WTC11 (cell line): Measurements from ENCODE around the gene KCTD1. TPM values are rescaled to one million over a fixed set of nuclear protein-coding genes. Genes with fewer than 3 reads are reported as not detected.

ENCODE experiments used
- ATAC-seq: fragments of 200-7000 bp; cut with Tn5 transposase; 2 replicates; pipeline ENCODE4 v1.10.0; 2021; ENCODE audit warnings: mild to moderate bottlenecking, moderate library complexity
- CTCF ChIA-PET: fragments of 300-600 bp; sonication (Branson Sonifier 250); formaldehyde crosslinking; loops from one replicate; lab custom pipeline; 2021; ENCODE audit warnings: antibody characterized with exemption; lab: Charles Lee
- POLR2A ChIA-PET: fragments of 350-600 bp; sonication (Branson Sonifier 250); formaldehyde crosslinking; loops from one replicate; lab custom pipeline; 2021; ENCODE audit warnings: antibody characterized with exemption; lab: Charles Lee
- DNase-seq: peaks from one replicate; pipeline ENCODE4 v3.0.0; 2021; ENCODE audit warnings: low spot score
- H3K27ac Mint-ChIP-seq: 2 replicates; pipeline ENCODE4 v1.8.0; 2021; ENCODE audit warnings: mixed read lengths
- H3K27me3 Mint-ChIP-seq: 2 replicates; pipeline ENCODE4 v1.8.0; 2021; ENCODE audit warnings: low read depth, mild to moderate bottlenecking, moderate library complexity, mixed read lengths
- H3K36me3 Mint-ChIP-seq: 2 replicates; pipeline ENCODE4 v1.8.0; 2021; ENCODE audit warnings: mixed read lengths
- H3K4me1 Mint-ChIP-seq: 2 replicates; pipeline ENCODE4 v1.8.0; 2022; ENCODE audit warnings: mixed read lengths
- H3K4me3 Mint-ChIP-seq: 2 replicates; pipeline ENCODE4 v1.8.0; 2021; ENCODE audit warnings: mild to moderate bottlenecking, moderate library complexity, mixed read lengths
- H3K9me3 Mint-ChIP-seq: 2 replicates; pipeline ENCODE4 v1.8.0; 2021; ENCODE audit warnings: mixed read lengths
- ARID4B ChIP-seq: sonication (generic); formaldehyde crosslinking; IDR thresholded peaks from 2 replicates; pipeline ENCODE4 v1.8.0; 2023; ENCODE audit warnings: missing genetic modification reagents, mild to moderate bottlenecking, borderline replicate concordance
- ATF1 ChIP-seq: sonication (generic); formaldehyde crosslinking; IDR thresholded peaks from 2 replicates; pipeline ENCODE4 v1.8.1; 2023; ENCODE audit warnings: mild to moderate bottlenecking, moderate library complexity, missing genetic modification reagents
- CTCF ChIP-seq: fragments of 200-600 bp; IDR thresholded peaks from 2 replicates; pipeline ENCODE4 v1.8.0; 2022; ENCODE audit warnings: antibody characterized with exemption
- E2F4 ChIP-seq: sonication (generic); formaldehyde crosslinking; IDR thresholded peaks from 2 replicates; pipeline ENCODE4 v1.8.1; 2022; ENCODE audit warnings: low read depth, mild to moderate bottlenecking, moderate library complexity, missing genetic modification reagents, borderline replicate concordance
- ELF4 ChIP-seq: sonication (generic); formaldehyde crosslinking; IDR thresholded peaks from 2 replicates; pipeline ENCODE4 v1.8.1; 2022; ENCODE audit warnings: low read depth, mild to moderate bottlenecking, moderate library complexity, missing genetic modification reagents
- FOXK1 ChIP-seq: sonication (generic); formaldehyde crosslinking; IDR thresholded peaks from 2 replicates; pipeline ENCODE4 v1.8.0; 2022; ENCODE audit warnings: mild to moderate bottlenecking, moderate library complexity, missing genetic modification reagents
- GRHL2 ChIP-seq: fragments of 250-450 bp; sonication (Bioruptor Pico); IDR thresholded peaks from 2 replicates; pipeline ENCODE4 v1.8.0; 2022; ENCODE audit warnings: mild to moderate bottlenecking, moderate library complexity; ENCODE audit not compliant: insufficient replicate concordance, severe bottlenecking
- GTF2I ChIP-seq: fragments of 250-450 bp; sonication (Bioruptor Pico); conservative IDR thresholded peaks from 2 replicates; pipeline ENCODE4 v1.4.0; 2021; ENCODE audit warnings: mild to moderate bottlenecking
- HMGA2 ChIP-seq: fragments of 250-450 bp; sonication (Bioruptor Pico); IDR thresholded peaks from 2 replicates; pipeline ENCODE4 v1.4.0; 2021; ENCODE audit warnings: mild to moderate bottlenecking, moderate library complexity
- KAT7 ChIP-seq: sonication (generic); formaldehyde crosslinking; IDR thresholded peaks from 2 replicates; pipeline ENCODE4 v1.8.1; 2023; ENCODE audit warnings: missing genetic modification reagents, mild to moderate bottlenecking, borderline replicate concordance
- NR1H2 ChIP-seq: sonication (generic); formaldehyde crosslinking; IDR thresholded peaks from 2 replicates; pipeline ENCODE4 v1.9.0; 2021; ENCODE audit warnings: mild to moderate bottlenecking, moderate library complexity, missing genetic modification reagents
- PREB ChIP-seq: sonication (generic); formaldehyde crosslinking; IDR thresholded peaks from 2 replicates; pipeline ENCODE4 v1.8.1; 2022; ENCODE audit warnings: mild to moderate bottlenecking, missing genetic modification reagents, moderate library complexity, borderline replicate concordance
- ZNF416 ChIP-seq: fragments of 250-450 bp; sonication (Bioruptor Pico); IDR thresholded peaks from 2 replicates; pipeline ENCODE4 v1.9.0; 2021; ENCODE audit warnings: mild to moderate bottlenecking, inconsistent platforms
- ZNF425 ChIP-seq: fragments of 250-450 bp; sonication (Bioruptor Pico); conservative IDR thresholded peaks from 2 replicates; pipeline ENCODE4 v1.9.0; 2021; ENCODE audit warnings: mild to moderate bottlenecking
- ZNF512 ChIP-seq: sonication (generic); formaldehyde crosslinking; IDR thresholded peaks from 2 replicates; pipeline ENCODE4 v1.8.1; 2022; ENCODE audit warnings: missing genetic modification reagents, borderline replicate concordance
- ZNF671 ChIP-seq: fragments of 250-450 bp; sonication (Bioruptor Pico); IDR thresholded peaks from 2 replicates; pipeline ENCODE4 v1.8.0; 2021; ENCODE audit warnings: mild to moderate bottlenecking
- ZSCAN18 ChIP-seq: fragments of 250-450 bp; sonication (Bioruptor Pico); IDR thresholded peaks from 2 replicates; pipeline ENCODE4 v2.1.2; 2022; ENCODE audit warnings: mild to moderate bottlenecking, moderate library complexity
- total RNA-seq: library from RNA; stranded (reverse); gene quantifications from 3 replicates; pipeline ENCODE4 v1.2.3, GENCODE V29; 2021

The KCTD1 gene
- total RNA-seq, 1 experiment from 2014 or later = 23.3 TPM

GRCh38 chr18:26562568-26562967, 14.2 kb upstream of the KCTD1 start (continued):
- TF ChIP-seq ZNF512 (CRISPR knock-in tag) (no peak), GTF2I (no peak), GRHL2 (CRISPR knock-in tag) (no peak), KAT7 (no peak), PREB (no peak), CTCF (no peak), ARID4B (CRISPR knock-in tag) (no peak), ZNF416 (CRISPR knock-in tag) (no peak)

- Mint-ChIP-seq H3K4me3 (no peak overlapping the region), H3K36me3 (peaks cover 4% of the 10 kb centered on the region), H3K27me3 (peaks cover 17% of the 10 kb centered on the region), H3K9me3 (peaks cover 5% of the 10 kb centered on the region), H3K27ac (no peak overlapping the region), H3K4me1 (peaks cover 21% of the 10 kb centered on the region)
- ATAC-seq (no peak), DNase-seq (no peak)
- POLR2A ChIA-PET = no interaction called here
- CTCF ChIA-PET = no interaction called here
- TF ChIP-seq ZNF671 (no peak), ZSCAN18 (CRISPR knock-in tag) (no peak), E2F4 (CRISPR knock-in tag) (no peak), FOXK1 (CRISPR knock-in tag) (no peak), ZNF512 (CRISPR knock-in tag) (no peak), NR1H2 (no peak), ATF1 (no peak), ZNF425 (CRISPR knock-in tag) (no peak), HMGA2 (CRISPR knock-in tag) (no peak), ELF4 (CRISPR knock-in tag) (no peak)
Measured at GRCh38 chr18:26561769-26562168, 13.4 kb upstream of the KCTD1 start.
